ENCODE data around the gene MAGEH1. TPM values are rescaled to one million over a fixed set of nuclear protein-coding genes. Genes with fewer than 3 reads are reported as not detected.

MAGEH1 gene
- total RNA-seq, 2 donors from 2014 or later = 19.6 to 37.9 TPM

DNA sequence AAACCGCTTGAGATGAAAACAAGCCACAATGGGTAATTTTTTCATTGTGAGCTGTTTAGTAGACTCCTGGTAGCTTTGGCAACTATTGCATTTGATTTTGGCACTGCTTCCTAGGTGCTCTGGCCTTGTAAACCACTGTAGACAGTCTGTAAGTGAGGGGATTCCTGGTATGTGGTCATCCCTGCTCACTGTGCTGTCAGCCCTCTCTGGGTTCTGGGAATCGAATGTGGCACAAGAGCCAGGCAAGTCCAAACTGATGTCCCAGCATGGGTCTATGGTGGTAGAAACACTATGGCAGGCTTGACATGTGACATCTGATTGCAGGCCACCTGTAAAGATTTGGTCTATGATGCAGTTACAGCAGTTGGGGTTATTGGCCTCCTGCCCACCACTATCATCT is 35.2 kb downstream of the MAGEH1 start:
- no peaks in the 10 kb centered on the region for H3K9me3 ChIP-seq (ENCODE audit: control insufficient read depth, low read length)
- TF ChIP-seq, protein P1, sequence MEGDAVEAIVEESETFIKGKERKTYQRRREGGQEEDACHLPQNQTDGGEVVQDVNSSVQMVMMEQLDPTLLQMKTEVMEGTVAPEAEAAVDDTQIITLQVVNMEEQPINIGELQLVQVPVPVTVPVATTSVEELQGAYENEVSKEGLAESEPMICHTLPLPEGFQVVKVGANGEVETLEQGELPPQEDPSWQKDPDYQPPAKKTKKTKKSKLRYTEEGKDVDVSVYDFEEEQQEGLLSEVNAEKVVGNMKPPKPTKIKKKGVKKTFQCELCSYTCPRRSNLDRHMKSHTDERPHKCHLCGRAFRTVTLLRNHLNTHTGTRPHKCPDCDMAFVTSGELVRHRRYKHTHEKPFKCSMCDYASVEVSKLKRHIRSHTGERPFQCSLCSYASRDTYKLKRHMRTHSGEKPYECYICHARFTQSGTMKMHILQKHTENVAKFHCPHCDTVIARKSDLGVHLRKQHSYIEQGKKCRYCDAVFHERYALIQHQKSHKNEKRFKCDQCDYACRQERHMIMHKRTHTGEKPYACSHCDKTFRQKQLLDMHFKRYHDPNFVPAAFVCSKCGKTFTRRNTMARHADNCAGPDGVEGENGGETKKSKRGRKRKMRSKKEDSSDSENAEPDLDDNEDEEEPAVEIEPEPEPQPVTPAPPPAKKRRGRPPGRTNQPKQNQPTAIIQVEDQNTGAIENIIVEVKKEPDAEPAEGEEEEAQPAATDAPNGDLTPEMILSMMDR (conservative IDR thresholded peaks at IDR 0.05) = no peak
- Mint-ChIP-seq H3K4me1 (no peaks in the 10 kb centered on the region), H3K9me3 (peaks cover 66% of the 10 kb centered on the region), H3K27ac (no peak overlapping the region), H3K4me3 (peak overlapping the region; percentile 90), H3K27me3 (ENCODE audit: insufficient read depth) (no peaks in the 10 kb centered on the region), H3K36me3 (ENCODE audit: low read depth) (peaks cover 17% of the 10 kb centered on the region)
- no peaks in the 10 kb centered on the region for H3K4me1 ChIP-seq (ENCODE audit: control insufficient read depth, insufficient read depth, low read length)
- DNase-seq = peak; percentile 17
- 94% methylated on average over 2 of the region's 2 CpGs; no CpG with 5 or more reads in 1 of the 2 experiments for WGBS, 2 experiments (ENCODE audit: insufficient coverage in 1 of 2, insufficient read length in 1 of 2)
- no peak overlapping the region for H3K9ac ChIP-seq (ENCODE audit: extremely low read depth, low read length, poor library complexity, severe bottlenecking)
- H3K4me3 ChIP-seq (ENCODE audit: low read length) = no peak overlapping the region
- H3K27me3 ChIP-seq (ENCODE audit: control insufficient read depth, insufficient read depth, low read length, poor library complexity, severe bottlenecking) = no peaks in the 10 kb centered on the region
- H3K36me3 ChIP-seq (ENCODE audit: control insufficient read depth, insufficient read depth, low read length) = peaks cover 10% of the 10 kb centered on the region
- no peak overlapping the region for H3K27ac ChIP-seq (ENCODE audit: low read depth, low read length)

DNA sequence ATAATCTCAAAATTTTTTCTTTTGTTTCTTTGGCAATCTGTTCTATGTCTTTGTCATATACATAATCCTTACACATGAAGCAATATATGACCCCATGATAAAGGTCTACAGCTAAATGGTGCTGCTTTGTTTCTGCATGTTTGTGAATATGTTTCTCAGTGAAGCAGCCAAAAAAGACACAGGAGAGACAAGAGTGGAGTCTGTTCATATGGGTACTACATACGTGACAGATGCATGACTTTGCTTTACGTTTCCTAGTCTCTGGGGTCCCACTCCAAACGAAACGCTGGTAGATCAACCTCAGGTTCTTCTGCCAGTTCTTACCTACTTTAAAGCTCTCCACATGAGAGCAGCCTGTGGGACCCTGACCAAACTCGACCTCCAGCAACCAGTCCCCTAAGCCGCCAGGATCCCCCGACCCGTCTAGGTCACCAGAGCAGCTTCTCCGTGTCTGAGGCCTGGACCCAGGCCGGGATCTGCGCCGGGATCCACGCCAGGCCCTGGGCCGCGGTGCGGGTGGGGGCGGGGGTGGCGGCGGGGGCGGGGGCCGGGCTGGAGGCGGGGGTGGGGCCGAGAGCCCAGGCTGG is 36.2 kb downstream of the MAGEH1 start:
- Histone ChIP-seq H3K27ac (ENCODE audit: low read depth, low read length) (no peak overlapping the region), H3K9ac (ENCODE audit: extremely low read depth, low read length, poor library complexity, severe bottlenecking) (no peak overlapping the region), H3K9me3 (ENCODE audit: control insufficient read depth, low read length) (no peaks in the 10 kb centered on the region), H3K36me3 (ENCODE audit: control insufficient read depth, insufficient read depth, low read length) (peaks cover 10% of the 10 kb centered on the region), H3K27me3 (ENCODE audit: control insufficient read depth, insufficient read depth, low read length, poor library complexity, severe bottlenecking) (no peaks in the 10 kb centered on the region), H3K4me1 (ENCODE audit: control insufficient read depth, insufficient read depth, low read length) (no peaks in the 10 kb centered on the region), H3K4me3 (ENCODE audit: low read length) (peak overlapping the region; percentile 80)
- 15 to 82% methylated on average over 2 to 16 of the region's 23 CpGs for WGBS, 2 experiments (ENCODE audit: insufficient coverage in 1 of 2, insufficient read length in 1 of 2)
- no peak overlapping the region for H3K27ac Mint-ChIP-seq
- no peaks in the 10 kb centered on the region for H3K4me1 Mint-ChIP-seq
- no peak for DNase-seq
- TF ChIP-seq, protein P1 (conservative IDR thresholded peaks at IDR 0.05) = no peak
- H3K36me3 Mint-ChIP-seq (ENCODE audit: low read depth) = peaks cover 17% of the 10 kb centered on the region
- H3K27me3 Mint-ChIP-seq (ENCODE audit: insufficient read depth) = no peaks in the 10 kb centered on the region
- peak overlapping the region; percentile 90 for H3K4me3 Mint-ChIP-seq
- H3K9me3 Mint-ChIP-seq = peaks cover 64% of the 10 kb centered on the region

- Histone ChIP-seq H3K4me1 (ENCODE audit: control insufficient read depth, insufficient read depth, low read length) (no peaks in the 10 kb centered on the region), H3K9me3 (ENCODE audit: control insufficient read depth, low read length) (no peaks in the 10 kb centered on the region), H3K27ac (ENCODE audit: low read depth, low read length) (peak overlapping the region; percentile 76), H3K9ac (ENCODE audit: extremely low read depth, low read length, poor library complexity, severe bottlenecking) (peak overlapping the region; percentile 71), H3K27me3 (ENCODE audit: control insufficient read depth, insufficient read depth, low read length, poor library complexity, severe bottlenecking) (no peaks in the 10 kb centered on the region), H3K4me3 (ENCODE audit: low read length) (peak overlapping the region; percentile 86), H3K36me3 (ENCODE audit: control insufficient read depth, insufficient read depth, low read length) (peaks cover 10% of the 10 kb centered on the region)
- DNase-seq = peak; percentile 80
- peak overlapping the region; percentile 99 for H3K27ac Mint-ChIP-seq
- 0% methylated on average over 3 to 51 of the region's 54 CpGs for WGBS, 2 experiments (ENCODE audit: insufficient coverage in 1 of 2, insufficient read length in 1 of 2)
- TF ChIP-seq, protein P1 (conservative IDR thresholded peaks at IDR 0.05) = no peak
- peaks cover 17% of the 10 kb centered on the region for H3K36me3 Mint-ChIP-seq (ENCODE audit: low read depth)
- no peaks in the 10 kb centered on the region for H3K27me3 Mint-ChIP-seq (ENCODE audit: insufficient read depth)
- H3K9me3 Mint-ChIP-seq = peaks cover 60% of the 10 kb centered on the region
- H3K4me3 Mint-ChIP-seq = peak overlapping the region; percentile 90
- H3K4me1 Mint-ChIP-seq = no peaks in the 10 kb centered on the region
These were observed 36.8 kb downstream of the MAGEH1 start for GRCh38 chrX:55488593-55489313.

Measured in endodermal cell (in vitro differentiated cells).